ENCODE measurements around the gene MSI2. TPM values are rescaled to one million over a fixed set of nuclear protein-coding genes. Genes with fewer than 3 reads are reported as not detected.

Gene MSI2
- polyA plus RNA-seq, 12 donors: 24.1 to 40.3 (median 34.1) TPM; not detected in 1

- no peak for DNase-seq
Measured at GRCh38 chr17:57704448-57704847, 448.1 kb downstream of the MSI2 start.

DNA sequence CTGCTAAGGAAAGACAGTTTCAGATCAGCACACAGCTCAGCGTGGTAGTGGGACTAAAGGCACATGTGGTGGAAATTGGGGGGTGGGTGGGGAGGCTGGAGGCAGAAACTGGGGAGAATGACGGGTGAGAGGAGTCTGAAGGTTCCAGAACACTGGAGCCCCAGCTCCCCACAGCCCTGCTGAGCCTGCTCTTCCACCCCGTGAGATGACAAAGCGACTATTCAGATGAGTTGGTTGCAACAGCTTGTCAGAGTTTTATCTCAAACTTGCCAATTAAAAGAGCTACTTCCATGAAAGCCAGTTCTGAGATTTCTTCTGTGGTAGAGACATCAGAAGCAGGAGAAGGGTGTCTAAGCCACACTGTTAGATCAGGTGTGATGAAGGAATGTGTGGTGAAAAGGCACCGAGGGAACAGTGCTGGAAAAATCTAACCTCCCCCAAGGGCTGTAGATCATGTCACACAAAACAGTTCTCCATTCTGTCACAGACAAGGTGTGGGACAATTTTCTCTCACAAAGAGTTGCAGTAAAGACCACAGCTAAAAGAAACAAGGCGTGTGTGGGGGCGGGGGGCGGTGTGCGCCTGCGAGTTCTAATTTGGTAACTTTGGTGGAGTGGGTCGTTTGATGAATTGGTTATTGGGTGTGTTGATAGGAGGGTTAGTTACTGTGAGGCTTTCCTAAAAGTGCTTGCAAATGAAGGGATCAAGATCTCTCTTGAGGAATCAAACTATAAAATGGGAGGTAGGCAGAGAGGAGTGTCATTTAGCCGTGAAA lies 449.8 kb downstream of the MSI2 start:
- DNase-seq: no peak

GRCh38 chr17:57706761-57707160 lies 450.4 kb downstream of the MSI2 start:
- DNase-seq: no peak

GRCh38 chr17:57707892-57708291 lies 451.6 kb downstream of the MSI2 start:
- no peak for DNase-seq

- DNase-seq: no peak
Measured at GRCh38 chr17:57708410-57708809, 452.1 kb downstream of the MSI2 start.

DNA sequence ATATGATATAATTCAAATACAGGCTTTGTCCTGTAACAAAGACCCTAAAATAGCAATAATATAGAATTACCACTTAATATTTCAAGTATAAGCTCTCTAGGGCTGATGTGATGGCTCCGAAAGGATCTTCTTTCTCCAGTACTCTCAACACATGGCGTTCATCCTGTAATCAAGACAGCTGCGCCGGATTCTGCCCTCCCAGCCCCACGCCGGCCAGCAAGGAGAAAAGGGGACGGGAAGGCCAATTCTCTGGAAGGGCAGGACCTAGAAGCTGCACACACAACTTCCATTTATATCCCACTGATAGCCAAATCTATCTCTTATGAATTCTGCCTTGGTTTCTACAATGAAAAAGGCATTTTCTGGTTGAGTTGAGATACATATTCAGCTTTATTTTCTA lies 456.8 kb downstream of the MSI2 start:
- DNase-seq: no peak

- no peak for DNase-seq
Measured at GRCh38 chr17:57714665-57715180, 458.4 kb downstream of the MSI2 start.

- DNase-seq: no peak
Measured at GRCh38 chr17:57715981-57716380, 459.7 kb downstream of the MSI2 start.

DNA sequence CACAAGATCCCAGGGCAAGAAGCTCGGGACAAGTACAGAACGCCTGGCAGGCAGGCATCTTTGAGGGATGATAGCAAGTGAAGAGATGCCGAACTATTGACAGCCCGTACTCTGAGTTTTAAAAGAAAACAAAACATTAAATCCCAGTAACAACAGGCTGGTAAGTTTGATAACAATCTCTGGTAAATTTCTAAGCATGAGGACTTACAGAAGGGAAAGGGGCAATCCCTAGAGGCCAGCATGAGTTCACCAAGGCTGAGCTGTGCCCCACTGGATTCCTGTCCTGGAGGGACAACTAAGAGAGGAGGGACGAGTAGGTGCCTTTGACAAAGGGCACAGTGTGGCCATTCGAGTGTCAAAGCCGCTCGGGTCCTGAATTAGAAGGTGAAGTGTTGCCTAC lies 462.6 kb downstream of the MSI2 start:
- no peak for DNase-seq

DNA sequence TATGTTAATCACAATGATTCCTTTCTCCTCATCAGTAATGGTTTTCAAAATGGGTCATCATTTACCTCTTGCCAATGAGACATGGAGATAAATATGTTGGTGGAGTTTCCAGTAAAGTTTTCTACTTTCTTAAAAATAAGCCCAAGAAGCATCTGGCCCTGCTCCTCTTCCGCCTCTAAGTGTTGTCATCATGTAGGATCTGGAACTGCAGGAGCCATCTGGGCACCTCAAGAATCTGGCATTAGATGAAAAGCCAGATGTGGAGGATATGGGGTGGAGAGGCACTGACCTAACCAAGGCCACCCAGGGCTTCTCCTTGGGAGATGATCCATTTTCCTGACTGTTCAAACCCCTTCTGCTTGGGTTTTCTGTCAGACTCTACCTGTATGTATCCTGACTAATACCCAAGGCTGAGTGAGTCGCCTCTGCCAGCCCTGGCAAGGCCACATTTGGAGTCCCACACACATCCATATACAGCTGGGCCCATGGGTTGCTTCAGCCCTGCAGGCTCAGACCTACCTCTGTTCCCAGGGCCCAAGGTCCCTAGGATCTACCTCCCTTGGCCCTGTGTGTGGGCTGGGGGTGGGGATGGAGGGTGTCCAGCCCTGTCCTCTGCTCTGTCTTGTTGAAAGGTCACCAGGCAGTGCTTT lies 464.2 kb downstream of the MSI2 start:
- DNase-seq: no peak

DNA sequence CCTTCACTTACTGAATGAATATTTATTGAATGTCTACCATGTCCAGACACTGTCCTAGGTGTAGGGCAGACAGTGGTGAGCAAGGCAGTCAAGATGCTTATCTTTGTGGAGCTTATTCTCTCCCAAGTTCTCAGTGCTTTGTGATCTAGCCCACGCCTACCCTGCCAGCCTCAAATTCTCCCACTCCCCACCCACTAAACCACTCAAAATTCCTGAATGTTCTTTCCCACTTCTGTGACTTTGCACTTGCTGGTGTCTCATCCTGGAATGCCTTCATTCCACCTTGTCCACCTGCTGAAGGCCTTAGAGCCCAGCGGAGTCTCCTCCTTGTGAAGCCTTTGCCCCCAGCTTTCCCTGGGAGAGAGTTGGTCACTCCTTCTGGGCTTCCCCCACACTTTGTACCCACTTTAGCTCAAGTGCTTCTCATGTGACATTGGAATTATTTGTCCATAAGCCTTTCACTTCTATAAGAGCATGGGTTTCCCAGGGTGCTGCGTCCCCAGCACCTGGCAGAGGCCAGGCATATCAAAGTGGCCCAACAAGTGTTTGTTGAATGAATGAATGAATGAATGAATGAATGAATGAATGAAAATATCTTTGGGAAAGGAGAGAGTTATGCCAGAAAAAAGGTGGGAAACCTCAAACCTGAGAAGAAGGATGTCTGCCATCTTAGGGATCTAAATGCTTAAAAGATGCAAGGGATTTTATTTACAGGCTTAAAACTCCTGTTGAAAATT lies 465.8 kb downstream of the MSI2 start:
- no peak for DNase-seq

DNA sequence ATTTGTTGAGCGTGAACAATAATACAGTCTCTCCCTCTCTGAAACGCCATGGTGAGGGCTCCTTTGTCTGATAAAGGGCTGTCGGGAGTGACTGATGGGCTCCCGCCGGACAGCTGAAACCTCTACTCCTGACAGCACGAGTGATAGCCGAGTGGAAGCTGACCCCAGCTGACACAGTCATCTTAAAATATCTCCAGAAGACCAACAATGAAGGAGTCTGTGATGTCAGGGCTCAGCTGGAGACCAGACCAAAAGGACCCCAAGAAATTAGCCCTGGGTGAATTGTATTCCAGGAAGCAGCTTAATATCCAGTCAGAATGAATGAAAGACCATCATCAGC lies 466.4 kb downstream of the MSI2 start:
- DNase-seq: no peak

- DNase-seq: no peak
Measured at GRCh38 chr17:57723427-57724025, 467.2 kb downstream of the MSI2 start.

GRCh38 chr17:57724026-57724728 lies 467.9 kb downstream of the MSI2 start:
- DNase-seq: no peak

DNA sequence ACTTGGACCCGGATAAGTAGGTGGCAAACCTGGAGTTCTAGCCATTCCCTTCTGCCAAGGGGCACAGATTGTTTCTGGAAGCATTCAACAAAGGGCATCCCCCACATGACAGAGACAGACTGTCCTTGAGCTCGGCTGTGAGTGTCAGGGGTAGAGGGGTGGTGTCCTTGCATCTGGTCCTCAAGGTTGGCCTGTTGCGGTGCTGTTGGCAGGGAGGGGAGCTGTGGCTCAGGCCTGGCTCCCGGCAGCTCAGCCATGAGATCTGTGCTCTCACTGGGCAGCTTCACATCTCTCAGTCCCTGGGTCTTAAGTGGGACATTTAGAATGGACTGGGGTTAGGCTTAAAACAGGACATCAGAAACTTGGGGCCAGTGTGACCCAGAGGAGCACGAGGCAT lies 468.4 kb downstream of the MSI2 start:
- no peak for DNase-seq

GRCh38 chr17:57726213-57726790 lies 470.0 kb downstream of the MSI2 start:
- DNase-seq: no peak

DNA sequence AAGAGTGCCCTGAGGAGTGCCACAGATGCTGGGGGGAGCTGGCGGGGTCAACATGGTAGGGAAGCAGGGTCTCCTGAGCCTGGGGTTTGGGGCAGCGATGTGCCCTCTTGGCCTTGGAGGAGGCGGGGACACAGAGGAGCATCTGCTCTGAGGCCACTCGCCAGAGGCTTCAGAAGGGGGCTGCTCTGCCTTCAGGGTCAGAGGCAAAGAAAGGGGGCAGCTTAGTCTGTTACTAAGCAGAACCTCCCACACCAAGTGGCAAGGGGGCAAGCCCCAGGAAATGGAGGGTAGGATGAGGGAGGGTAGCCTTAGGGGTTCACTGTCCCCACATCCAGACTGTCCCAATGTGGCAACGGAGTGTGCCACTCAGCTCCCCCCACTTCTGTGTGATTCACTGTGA lies 470.5 kb downstream of the MSI2 start:
- no peak for DNase-seq

GRCh38 chr17:57727630-57728175 lies 471.4 kb downstream of the MSI2 start:
- no peak for DNase-seq

DNA sequence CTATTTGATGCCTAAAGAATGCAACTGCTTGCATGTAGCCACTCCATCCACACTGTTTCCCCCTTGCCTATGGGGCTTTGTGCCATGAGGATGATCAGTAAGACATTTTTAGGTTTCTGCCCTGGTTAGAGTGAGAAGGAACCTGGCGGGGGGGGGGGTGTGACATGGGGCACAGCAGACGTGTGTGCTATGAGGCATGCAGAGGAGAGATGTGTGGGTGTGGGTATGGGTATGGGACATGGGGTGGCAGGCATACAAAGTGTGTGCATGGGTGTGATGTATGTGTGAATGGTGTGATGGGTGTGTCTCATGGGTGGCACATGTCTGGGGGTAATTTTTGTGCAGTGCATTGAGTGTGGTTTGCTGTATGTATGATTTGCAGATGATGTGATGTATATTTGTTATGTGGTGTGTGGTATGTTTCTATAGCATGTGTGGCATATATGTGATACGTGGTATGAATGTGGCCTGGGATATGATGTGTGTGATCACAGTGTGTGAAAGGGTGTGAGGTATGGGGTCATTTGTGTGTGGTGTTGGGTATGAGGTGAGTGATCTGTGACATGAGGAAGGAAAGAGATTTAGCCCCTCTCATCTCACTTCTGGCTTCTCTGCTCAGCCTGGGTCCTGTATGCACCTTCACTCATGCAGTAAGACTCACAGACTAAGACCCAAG lies 473.8 kb downstream of the MSI2 start:
- DNase-seq: no peak

GRCh38 chr17:57732062-57732461 lies 475.7 kb downstream of the MSI2 start:
- DNase-seq: no peak

Data from muscle of arm (tissue), 12 donors.